Activated CD8-positive, alpha-beta memory T cell treated with anti-CD3 and anti-CD28 coated beads for 36 hours (primary cell): ENCODE results near the gene GALNT2. TPM values are rescaled to one million over a fixed set of nuclear protein-coding genes. Genes with fewer than 3 reads are reported as not detected.

Experiments used
- CTCF ChIA-PET: fragments of 350-600 bp; sonication (Branson Sonifier 250); formaldehyde crosslinking; loops from one replicate; lab custom pipeline; 2021; ENCODE audit warnings: antibody characterized with exemption; lab: Charles Lee
- POLR2A ChIA-PET: fragments of 350-600 bp; sonication (Branson Sonifier 250); formaldehyde crosslinking; loops from one replicate; lab custom pipeline; 2021; ENCODE audit warnings: antibody characterized with exemption; lab: Charles Lee
- total RNA-seq, 2 experiments: library from RNA; stranded (reverse); gene quantifications; one replicate each; pipeline ENCODE4 v1.2.3, GENCODE V29; 2021

Gene GALNT2
- total RNA-seq, 2 experiments from 2014 or later, result 66.2 to 70.1 TPM

GRCh38 chr1:230103306-230104173 is 36.5 kb downstream of the GALNT2 start:
- ChIA-PET CTCF (interaction anchor here (0.9 to 2.4 kb wide), 5 partner anchors 10 to 106 kb away, joined by 3 to 11 read pairs (median 3); no protein-coding TSS in a partner anchor), POLR2A (interaction anchor here (0.7 to 1.7 kb wide), 3 partner anchors 8 to 37 kb away, joined by 3 to 8 read pairs (median 3); partner anchors contain the start of gene GALNT2)

GRCh38 chr1:230104395-230105244 is 37.6 kb downstream of the GALNT2 start:
- POLR2A ChIA-PET, result interaction anchor here (0.5 to 1.7 kb wide), 4 partner anchors 9 to 173 kb away, joined by 3 to 8 read pairs (median 4); partner anchors contain the start of gene GALNT2

GRCh38 chr1:230105245-230105753 is 38.3 kb downstream of the GALNT2 start:
- ChIA-PET POLR2A (interaction anchor here (0.6 kb wide), 1 partner anchor 61 kb away, joined by 4 read pairs; no protein-coding TSS in a partner anchor), CTCF (interaction anchor here (1.3 to 2.4 kb wide), 2 partner anchors 21 to 41 kb away, joined by 3 to 11 read pairs; no protein-coding TSS in a partner anchor)

More at GRCh38 chr1:230104395-230105244, 37.6 kb downstream of the GALNT2 start:
- CTCF ChIA-PET, result interaction anchor here (0.7 to 2.4 kb wide), 9 partner anchors 11 to 201 kb away, joined by 3 to 11 read pairs (median 3); no protein-coding TSS in a partner anchor

GRCh38 chr1:230105754-230106625 is 39.0 kb downstream of the GALNT2 start:
- POLR2A ChIA-PET, result no interaction called here
- CTCF ChIA-PET, result interaction anchor here (1.3 to 2.4 kb wide), 2 partner anchors 21 to 42 kb away, joined by 3 to 11 read pairs; no protein-coding TSS in a partner anchor

GRCh38 chr1:230107941-230108340 is 40.9 kb downstream of the GALNT2 start:
- POLR2A ChIA-PET, result interaction anchor here (0.6 kb wide), 1 partner anchor 45 kb away, joined by 4 read pairs; no protein-coding TSS in a partner anchor
- CTCF ChIA-PET, result no interaction called here

- CTCF ChIA-PET, result interaction anchor here (2.1 to 2.2 kb wide), 2 partner anchors 42 to 447 kb away, joined by 5 read pairs; partner anchors contain the start of gene GALNT2
- POLR2A ChIA-PET, result interaction anchor here (0.6 kb wide), 1 partner anchor 45 kb away, joined by 4 read pairs; no protein-coding TSS in a partner anchor
Observed at GRCh38 chr1:230108580-230108979, 41.5 kb downstream of the GALNT2 start.

GRCh38 chr1:230109066-230109465 is 42.0 kb downstream of the GALNT2 start:
- POLR2A ChIA-PET, result interaction anchor here (0.7 to 1.5 kb wide), 3 partner anchors 14 to 59 kb away, joined by 3 to 7 read pairs (median 5); no protein-coding TSS in a partner anchor
- CTCF ChIA-PET, result interaction anchor here (0.9 to 2.2 kb wide), 7 partner anchors 12 to 448 kb away, joined by 3 to 17 read pairs (median 4); partner anchors contain the start of gene GALNT2

GRCh38 chr1:230109895-230110667 is 43.0 kb downstream of the GALNT2 start:
- CTCF ChIA-PET, result interaction anchor here (0.6 to 2.2 kb wide), 12 partner anchors 11 to 449 kb away, joined by 3 to 17 read pairs (median 3); partner anchors contain the start of gene GALNT2
- POLR2A ChIA-PET, result interaction anchor here (0.6 to 1.5 kb wide), 4 partner anchors 13 to 181 kb away, joined by 3 to 7 read pairs (median 5); partner anchors contain the start of gene GALNT2

GRCh38 chr1:230110971-230111370 is 43.9 kb downstream of the GALNT2 start:
- CTCF ChIA-PET, result interaction anchor here (1.0 to 2.1 kb wide), 3 partner anchors 10 to 450 kb away, joined by 3 to 17 read pairs (median 5); no protein-coding TSS in a partner anchor
- POLR2A ChIA-PET, result interaction anchor here (0.7 kb wide), 1 partner anchor 43 kb away, joined by 4 read pairs; no protein-coding TSS in a partner anchor

- ChIA-PET POLR2A (interaction anchor here (0.7 kb wide), 1 partner anchor 203 kb away, joined by 3 read pairs; no protein-coding TSS in a partner anchor), CTCF (no interaction called here)
Observed at GRCh38 chr1:230112131-230112701, 45.2 kb downstream of the GALNT2 start.

- ChIA-PET POLR2A (no interaction called here), CTCF (interaction anchor here (1.7 kb wide), 1 partner anchor 15 kb away, joined by 4 read pairs; no protein-coding TSS in a partner anchor)
Observed at GRCh38 chr1:230112782-230113181, 45.7 kb downstream of the GALNT2 start.

- POLR2A ChIA-PET, result no interaction called here
- CTCF ChIA-PET, result interaction anchor here (0.6 to 1.7 kb wide), 2 partner anchors 15 to 183 kb away, joined by 4 read pairs; no protein-coding TSS in a partner anchor
Observed at GRCh38 chr1:230113235-230113592, 46.2 kb downstream of the GALNT2 start.

- ChIA-PET CTCF (interaction anchor here (0.6 to 1.7 kb wide), 2 partner anchors 15 to 183 kb away, joined by 4 read pairs; no protein-coding TSS in a partner anchor), POLR2A (no interaction called here)
Observed at GRCh38 chr1:230113593-230114236, 46.7 kb downstream of the GALNT2 start.

GRCh38 chr1:230114237-230114651 is 47.2 kb downstream of the GALNT2 start:
- ChIA-PET POLR2A (no interaction called here), CTCF (interaction anchor here (1.7 kb wide), 1 partner anchor 14 kb away, joined by 4 read pairs; no protein-coding TSS in a partner anchor)

GRCh38 chr1:230117694-230118093 is 50.7 kb downstream of the GALNT2 start:
- ChIA-PET CTCF (no interaction called here), POLR2A (no interaction called here)
